ENCODE results near the gene HES3.

Gene HES3

GRCh38 chr1:6281511-6282402 lies 37.8 kb downstream of the HES3 start:
- DNase-seq = no peak

DNA sequence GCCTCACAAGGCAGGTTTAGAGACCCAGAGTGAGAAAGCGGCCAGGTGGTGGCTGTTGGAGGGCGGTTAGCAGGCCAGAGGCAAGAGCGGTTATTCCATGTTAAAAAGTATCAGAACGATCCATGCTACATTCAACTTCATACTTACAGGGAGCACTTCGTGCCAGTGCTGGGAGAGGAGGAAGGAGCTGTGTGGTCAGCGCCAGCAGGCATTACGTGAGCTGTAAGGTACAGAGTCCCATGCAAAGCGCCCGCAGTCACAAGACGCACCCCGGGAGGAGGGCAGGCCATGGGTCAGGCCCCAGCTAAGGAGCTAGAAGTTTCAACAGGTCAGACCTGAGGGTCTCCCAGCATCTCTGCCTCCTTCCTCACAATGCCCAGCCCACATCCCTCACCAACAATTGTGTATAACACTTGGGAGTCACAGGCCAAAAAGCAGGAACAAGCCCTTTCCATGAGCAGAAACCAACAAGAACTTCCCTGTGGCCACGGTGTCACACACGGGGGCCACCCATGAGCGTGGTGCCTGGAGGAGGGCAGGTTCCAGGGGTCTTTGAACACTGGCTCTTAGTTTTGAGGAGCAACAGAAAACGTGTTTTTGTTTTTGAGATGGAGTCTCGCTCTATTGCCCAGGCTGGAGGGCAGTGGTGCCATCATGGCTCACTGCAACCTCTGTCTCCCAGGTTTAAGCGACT lies 38.7 kb downstream of the HES3 start:
- no peak for DNase-seq

DNA sequence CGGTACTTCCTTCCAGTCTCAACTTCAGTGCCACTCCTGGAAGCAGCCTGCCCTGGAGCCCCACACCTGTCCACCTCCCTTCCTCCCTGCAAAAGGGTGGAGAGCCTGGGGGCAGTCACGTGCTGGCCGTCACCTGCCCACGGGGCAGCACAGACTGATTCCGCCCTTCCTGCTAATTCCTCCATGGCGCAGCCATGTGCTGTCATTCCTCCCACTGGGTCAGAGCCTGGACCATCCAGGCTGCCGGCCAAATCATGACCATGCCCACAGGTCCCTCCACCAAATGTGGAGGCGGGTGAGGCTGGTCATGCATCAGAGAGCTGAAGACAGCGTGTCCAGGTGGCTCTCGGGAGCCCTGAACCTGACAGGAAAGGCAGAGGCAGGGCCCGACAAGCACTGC lies 41.4 kb downstream of the HES3 start:
- DNase-seq = no peak

DNA sequence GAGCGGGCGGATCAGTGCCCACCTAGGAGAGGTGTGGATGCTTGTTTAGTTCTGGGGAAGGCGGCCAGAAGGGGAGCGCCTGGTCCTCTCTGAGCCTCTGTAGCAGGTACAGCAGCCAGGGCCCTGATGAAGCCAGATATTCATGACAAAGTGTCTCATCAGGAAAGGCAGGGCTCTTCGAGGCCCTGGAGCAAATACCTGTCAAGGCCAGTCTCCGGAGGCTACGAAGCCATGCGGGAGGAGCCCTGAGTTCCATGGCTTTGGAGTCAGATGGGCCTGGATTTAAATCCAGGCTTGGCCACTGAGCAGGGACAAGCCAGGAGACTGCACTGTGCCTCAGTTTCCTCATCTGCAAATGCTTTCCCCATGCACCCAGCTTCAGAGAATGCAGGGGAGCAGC lies 42.3 kb downstream of the HES3 start:
- no peak for DNase-seq

DNA sequence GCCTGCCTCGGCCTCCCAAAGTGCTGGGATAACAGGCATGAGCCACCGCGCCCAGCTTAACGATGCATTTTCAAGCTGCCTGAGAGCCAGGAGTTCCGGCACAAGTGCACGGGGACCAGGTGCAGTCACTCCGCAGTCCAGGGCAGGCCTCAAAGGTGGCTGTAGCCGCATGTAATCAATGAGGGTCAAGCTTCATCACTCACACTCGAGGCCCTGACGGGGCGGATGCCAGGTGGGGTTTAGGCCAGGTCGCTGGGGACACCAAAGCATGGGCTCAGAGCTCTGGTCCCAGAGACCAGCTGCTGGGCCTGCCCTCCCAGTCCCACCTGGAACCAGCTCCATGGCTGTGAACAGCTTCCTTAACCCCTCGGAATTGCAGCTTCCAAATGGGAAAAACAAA lies 43.0 kb downstream of the HES3 start:
- DNase-seq = no peak

GRCh38 chr1:6287431-6287886 lies 43.5 kb downstream of the HES3 start:
- DNase-seq = no peak

- DNase-seq = no peak
Observed at GRCh38 chr1:6288026-6288425, 44.0 kb downstream of the HES3 start.

GRCh38 chr1:6288665-6289064 lies 44.7 kb downstream of the HES3 start:
- no peak for DNase-seq

- DNase-seq = no peak
Observed at GRCh38 chr1:6292102-6292501, 48.1 kb downstream of the HES3 start.

GRCh38 chr1:6294080-6294889 lies 50.3 kb downstream of the HES3 start:
- DNase-seq = peak; percentile 16

DNA sequence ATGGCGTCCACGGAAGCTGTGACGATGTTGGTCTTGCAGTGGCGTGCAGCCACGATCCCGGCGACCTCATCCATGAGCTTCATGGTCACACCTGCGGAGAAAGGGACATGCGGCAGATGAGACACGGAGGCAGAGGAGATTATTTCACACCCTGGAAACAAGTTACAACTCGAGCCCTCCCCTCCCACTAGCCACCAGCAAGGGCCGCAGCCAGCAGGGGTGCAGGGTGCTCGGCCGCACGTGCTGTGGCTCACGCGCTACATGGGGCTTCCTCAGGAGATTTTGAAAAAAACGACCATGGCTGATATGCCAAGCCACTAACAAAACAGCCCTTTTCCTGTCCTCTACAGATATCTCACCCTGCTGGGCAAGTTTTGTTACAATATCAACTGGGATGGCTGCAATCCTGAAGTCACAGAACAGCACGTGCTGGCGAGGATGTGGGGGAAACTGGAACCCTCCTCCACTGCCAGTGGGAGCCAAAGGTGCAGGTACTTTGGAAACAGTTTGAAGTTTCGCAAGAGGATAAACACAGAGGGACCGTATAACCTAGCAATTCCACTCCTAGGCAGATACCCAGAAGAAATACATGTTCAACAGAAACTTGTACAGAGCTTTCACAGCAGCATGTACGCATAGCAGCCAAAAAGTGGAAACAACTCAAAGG lies 51.0 kb downstream of the HES3 start:
- DNase-seq = peak; percentile 5

Measured in CD4-positive, alpha-beta T cell treated with Interleukin-10 for 1 hour (primary cell).